ENCODE data around the gene REV3L.

Gene REV3L

DNA sequence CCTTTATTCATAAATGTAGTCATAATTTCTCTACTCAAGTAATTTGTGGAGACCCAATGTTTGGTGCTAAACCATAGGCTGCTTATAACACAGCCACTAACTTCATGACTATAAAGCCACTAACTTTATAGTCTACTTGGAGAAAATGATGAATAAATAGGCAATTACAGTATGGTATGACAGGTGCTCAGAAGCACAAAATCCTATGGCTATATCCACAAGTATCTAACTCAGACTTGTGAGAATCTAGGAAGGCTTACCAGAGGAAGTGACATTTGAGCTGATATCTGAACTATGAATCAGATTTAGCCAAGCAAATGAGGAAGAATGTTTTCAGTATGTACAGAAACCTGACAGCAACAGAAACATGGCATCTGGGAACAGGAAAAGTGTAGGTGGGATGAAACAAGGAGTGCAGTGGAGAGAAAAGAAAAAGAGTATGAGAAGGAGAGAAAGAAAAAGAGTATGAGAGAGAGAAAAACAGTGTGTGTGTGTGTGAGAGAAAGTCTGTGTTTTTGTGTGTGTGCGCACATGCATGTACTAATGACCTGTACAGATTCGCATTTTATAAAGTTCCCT is 59.9 kb downstream of the REV3L start:
- DNase-seq, result no peak

DNA sequence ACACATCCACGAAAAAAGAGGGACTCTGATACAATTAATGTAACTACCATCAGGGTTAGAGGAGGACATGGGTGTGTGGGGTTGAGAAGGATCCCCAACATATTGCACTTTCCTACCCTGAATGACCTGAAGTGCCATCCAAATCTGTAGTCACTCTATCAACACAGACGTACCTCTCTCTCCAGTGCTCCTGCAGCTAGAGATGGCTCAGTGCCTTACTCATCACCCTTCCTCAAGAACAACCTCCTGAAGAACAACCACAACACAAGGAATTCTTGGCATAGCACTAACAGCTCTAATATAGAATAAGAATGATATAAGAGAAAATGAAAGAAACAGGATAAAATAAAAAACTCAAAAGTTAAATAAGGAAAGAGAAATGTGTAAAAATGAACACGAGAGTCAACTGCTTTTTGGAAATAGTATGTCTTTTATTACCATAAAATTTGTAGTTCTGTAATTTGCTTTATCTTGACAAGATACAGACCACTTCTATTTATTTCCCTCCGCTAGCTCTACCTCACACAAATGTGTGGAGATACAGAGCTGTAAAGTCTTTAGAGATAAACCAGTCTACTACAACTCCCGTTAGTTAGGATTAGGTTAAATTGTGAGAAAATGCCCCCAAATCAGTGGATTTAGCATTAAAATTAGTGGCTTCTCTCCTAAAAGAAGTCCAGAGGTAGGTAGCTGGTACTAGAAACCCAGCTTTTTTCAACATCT is 63.9 kb downstream of the REV3L start:
- DNase-seq, result no peak

DNA sequence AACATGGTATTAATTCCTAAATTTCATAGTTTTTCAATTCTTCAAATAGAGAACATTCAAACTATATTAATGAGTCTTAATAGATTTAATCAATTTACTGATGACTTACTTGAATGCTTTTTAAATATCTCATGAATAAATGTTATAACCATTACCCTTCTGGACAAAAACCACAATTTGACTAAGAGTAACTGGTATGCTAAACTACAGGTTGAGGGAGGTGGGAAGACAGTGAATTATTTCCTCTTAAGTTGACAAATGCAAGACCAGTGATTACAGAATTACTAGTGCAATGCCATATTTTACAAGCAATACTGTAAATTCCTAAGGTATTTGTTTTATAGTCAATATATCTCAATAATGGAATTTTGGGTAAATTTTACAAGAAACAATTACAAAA is 65.1 kb downstream of the REV3L start:
- DNase-seq, result no peak

DNA sequence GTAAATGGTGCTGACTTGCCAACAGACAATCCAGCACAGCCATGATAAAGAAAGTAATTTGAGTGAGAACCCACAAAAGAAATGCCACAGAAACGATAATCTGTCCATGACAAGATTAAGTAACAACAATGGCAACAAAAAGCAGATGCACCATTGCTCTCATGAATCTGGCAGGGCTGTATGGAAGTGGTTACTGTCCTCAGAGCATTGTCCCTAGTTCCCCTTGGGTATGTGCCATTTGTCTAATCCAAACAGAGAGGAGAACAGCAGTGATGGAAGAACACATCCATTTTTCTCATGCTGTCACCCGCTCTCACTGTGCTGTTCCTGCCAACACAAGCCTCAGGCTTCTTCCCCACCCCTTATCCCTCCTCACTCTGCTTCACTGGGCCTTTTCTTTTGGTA is 65.8 kb downstream of the REV3L start:
- peak; percentile 51 to 62 for DNase-seq

DNA sequence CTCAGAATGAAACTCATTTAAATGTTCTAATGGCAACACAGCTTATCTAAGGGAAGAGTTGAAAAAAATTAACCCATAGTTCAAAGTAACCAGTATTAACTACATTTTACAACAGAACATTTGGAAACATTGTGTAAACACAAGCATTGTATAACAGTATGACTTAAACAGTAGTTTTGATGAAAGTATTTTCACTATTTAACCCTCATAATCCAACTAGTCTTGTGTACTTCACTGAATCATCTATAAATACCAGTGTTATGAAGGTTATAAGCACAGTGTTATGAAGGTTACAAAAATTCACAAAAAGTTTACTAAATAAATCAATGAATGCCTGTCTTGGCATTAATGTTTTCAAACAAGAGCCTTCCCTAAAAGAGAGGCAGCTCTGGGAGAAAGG is 66.5 kb downstream of the REV3L start:
- no peak for DNase-seq

DNA sequence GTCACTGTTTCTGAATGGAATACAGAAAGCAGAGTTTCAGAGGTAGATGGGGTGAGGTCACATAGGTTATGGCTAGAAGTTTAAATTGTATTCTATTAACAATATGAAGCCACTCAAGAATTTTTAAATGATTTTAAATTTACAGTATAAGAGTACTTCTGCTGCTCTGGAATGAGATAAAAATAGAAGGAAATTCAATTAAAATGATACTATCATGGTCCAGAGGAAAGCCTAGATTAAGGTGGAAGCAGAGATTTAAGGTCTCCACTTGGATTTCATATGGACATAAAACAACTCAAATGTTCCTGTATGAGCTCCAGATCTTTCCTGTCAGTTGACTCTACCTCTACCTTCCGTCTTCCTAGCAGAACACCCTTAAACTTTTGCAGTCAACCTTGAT is 68.6 kb downstream of the REV3L start:
- DNase-seq, result no peak

DNA sequence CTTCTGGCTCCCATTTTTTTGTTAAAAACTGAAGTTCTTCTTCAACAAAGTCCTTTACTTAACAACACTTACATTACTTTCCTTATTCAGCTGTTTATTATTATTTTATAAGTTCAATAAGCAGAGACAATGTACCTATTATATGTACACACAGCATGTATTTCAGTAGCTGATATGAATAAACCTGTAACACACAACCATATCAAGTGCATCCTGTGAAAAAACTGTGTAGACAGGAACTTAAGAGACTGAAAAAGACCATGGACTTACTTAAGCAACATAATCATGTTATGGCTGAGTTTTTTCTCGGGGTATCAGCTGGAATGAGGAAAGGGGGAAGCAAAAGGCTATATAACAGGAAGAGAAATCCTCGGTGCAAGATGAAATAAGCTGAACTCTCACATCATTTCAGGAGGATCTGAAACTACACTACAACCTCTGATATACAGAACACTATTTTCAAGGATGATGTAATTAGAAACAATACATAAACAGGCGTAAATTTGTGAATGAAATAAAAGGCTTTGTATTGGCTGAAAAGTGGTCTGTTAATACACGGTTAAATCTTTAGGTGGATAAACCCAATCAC is 70.9 kb downstream of the REV3L start:
- DNase-seq, result no peak

DNA sequence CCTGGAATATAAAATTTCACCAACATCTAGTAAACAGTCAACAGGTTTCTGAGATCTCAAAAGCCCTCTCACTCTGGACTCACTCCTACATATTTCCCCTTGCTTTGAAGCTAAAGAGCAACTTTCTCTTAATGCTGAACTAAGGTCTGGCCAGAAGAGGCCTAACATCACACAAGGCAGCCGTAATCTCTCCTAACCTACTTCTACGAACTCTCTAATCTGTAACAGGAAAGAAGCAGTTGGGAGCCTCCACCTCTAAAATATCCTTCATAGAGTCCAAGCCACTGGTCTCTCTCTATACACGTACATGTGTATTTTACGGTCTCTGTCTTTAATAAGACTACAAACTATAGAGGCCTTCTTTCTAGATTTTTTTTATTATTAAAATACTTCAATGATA is 72.0 kb downstream of the REV3L start:
- DNase-seq, result no peak

DNA sequence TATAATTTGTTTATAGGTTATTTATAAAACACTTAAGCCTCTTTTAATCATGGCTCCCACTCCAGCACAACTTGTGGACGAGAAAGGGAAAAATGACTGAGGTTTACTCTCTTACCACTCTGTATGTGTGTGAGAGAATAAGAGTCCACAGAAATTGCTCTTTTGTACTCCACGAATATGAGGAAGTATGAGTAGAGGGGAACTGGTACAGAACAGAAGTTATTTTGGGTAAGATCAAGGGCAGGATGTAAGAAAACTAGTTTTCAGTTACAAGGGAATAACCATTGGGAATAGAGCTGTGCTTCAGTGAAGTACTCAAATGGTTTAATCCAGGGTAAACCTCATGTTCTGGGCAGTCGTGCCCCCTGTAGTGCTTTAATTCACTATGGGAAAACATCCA is 72.6 kb downstream of the REV3L start:
- DNase-seq, result no peak

DNA sequence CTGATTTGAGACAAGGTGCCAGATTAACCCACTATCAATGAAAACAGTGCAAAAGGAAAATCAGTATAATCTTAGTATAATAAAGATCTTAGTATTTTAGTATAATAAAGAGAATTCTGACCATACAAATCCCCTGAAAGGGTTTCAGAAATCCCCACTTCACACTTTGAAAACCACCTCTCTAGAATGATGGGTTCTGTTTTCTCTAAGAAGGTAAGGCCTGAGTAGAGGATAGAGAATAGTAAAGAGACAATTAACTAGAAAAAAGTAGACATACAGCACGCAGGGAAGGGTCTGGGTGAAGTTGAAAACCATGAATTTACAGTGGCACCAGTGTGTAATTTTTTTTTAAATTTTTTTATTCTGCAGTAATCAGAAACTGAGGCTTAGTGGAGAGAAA is 73.6 kb downstream of the REV3L start:
- no peak for DNase-seq

DNA sequence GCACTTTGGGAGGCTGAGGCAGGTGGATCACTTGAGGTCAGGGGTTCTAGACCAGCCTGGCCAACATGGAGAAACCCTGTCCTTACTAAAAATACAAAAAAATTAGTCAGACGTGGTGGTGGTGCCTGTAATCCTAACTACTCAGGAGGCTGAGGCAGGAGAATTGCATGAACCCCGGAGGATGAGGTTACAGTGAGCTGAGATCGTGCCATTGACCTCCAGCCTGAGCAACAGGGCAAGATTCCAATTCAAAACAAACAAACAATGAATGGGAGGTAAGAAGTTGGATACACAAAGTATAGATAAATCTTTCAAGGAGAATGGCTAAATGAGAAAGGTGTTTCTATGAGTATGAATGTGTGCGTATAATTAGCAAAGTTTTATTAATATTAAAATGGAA is 75.3 kb downstream of the REV3L start:
- DNase-seq, result no peak

DNA sequence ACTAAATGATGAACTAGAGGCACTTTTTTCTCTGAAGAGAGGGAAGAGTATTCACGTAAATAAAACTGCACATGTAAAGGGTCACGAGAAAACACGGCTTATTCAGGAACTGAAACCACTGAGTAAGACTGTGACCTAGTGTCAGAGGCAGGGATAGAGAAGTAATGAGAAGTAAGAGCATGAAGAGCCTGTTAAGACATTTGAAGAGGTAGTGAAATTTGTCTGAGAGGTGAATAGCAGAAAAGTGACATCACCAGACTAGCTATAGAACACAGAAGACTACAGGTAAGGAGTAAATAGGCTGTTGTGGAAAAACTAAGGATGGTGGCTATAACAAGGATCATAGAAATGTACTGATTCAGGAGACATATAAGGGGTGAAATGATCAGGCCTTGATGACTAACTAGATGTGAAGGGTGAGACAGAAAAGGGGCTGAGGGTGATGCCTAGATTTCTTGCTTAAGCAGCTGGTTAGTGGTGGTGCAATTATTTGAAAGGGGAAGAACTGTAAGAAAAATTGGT is 76.8 kb downstream of the REV3L start:
- DNase-seq, result no peak

DNA sequence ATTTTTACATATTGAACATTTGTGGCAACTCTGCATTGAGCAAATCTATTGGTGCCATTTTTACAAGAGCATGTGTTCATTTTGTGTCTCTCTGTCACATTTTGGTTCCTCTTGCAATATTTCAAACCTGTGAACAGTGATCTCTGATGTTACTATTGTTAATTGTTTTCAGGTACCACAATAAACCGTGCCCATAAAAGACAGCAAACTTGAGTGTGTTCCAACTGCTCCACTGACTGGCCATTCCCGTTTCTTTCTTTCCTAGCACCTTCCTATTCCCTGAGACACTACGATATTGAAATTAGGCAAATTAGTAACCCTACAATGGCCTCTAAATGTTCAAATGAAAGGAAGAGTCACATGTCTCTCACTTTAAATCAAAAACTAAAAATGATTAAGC is 79.6 kb downstream of the REV3L start:
- no peak for DNase-seq

DNA sequence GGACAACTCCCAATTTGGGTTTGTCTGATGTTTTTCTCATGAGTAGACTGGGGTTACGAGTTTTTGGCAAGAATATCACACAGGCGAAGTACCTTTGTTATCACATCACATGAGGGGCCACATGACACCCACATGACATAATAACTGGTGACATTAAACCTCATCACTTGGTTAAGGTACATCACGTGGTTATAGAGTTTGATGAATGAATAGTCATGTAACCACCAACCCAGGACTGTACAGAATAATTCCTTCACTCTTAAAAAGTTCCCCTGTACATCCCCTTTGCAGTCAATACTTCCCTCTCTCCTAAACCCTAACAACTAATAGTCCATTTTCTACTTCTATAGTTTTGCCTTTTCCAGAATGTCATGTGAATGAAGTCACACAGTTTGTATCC is 83.4 kb downstream of the REV3L start:
- no peak for DNase-seq

DNA sequence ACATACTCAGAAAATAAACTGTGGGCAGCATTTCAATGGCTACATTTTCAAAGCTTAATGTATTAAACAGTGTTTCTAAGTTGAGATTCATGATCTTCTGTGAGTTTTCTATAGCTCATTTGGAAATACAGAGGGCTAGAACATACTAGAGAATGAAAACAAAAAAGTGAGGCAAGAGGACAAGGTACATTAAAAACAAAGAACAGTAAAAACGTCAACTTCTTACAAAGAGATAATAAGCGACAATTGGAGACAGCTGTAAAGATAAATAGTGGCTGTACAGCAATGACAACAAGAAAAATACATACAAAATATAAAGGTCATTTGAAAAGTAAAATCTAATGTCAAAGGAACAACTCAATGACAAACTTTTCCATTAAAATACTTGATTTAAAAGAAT is 94.3 kb downstream of the REV3L start:
- DNase-seq, result no peak

DNA sequence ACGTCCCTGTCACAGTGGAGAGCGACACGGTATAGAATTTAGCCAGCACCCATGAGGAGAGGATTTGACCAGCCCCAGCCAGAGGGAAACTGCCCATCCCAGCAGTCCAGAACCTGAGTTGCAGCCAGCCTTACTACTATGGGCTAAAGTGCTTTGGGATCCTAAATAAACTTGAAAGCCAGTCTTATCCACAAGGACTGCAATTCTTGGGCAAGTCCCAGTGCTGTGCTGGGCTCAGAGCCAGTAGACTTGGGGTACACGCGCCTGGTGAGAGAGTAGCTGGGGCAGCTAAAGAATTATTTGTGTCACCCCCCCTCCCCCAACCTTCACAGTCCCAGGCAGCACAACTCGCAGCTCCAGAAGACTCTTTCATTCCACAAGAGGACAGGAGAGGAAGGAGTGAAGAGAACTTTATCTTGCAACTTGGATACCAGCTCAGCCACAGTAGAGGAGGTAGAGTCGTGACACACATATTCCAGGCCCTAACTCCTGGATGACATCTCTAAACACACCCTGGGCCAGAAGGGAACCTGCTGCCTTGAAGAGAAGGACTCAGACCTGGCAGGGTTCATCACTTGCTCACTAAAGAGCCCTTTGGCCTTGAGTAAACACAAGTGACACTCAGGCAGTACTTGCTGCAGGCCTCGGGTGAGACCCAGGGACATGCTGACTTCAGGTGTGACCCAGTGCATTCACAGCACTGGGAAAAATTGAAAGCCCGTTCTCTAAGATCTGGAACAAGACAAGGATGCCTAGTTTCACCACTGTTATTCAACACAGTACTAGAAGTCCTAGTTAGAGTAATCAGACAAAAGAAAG is 100.3 kb downstream of the REV3L start:
- DNase-seq, result no peak

DNA sequence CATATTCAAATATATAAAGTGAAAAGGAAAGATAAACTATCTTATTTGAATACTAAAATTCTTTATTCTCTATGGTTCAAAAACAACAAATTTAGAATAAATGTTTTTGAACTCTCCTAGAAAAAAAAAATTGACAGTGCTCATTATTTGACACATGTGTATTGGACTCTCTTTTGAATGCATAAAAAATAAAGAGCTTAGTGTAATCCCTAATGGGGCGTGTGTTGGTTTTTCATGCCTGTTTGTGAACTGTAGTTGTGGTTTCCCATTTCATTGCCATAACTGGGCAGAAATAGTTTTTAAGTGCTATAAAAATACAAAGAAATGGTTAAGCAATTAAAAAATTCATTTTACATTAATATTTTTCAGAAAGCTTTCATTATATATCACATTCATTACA is 101.3 kb downstream of the REV3L start:
- no peak for DNase-seq

DNA sequence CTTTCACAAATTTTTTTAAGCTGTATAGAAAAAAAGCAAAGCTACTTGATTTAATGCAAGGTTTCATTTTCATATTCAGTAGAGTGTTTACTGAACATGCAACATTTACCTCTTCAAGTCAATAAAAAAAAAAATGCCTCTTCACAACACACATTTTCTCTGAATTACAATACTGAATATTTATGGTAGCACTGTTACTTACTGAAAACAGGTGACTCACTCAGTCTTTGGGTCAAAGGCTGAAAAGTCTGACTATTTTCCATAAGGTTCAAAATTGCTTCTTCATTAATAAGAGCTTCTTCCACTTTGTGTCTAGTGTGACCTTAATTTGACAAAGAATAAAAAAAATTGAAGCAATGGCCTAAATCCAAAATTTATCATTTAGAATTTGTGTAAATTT is 101.9 kb downstream of the REV3L start:
- DNase-seq, result no peak

DNA sequence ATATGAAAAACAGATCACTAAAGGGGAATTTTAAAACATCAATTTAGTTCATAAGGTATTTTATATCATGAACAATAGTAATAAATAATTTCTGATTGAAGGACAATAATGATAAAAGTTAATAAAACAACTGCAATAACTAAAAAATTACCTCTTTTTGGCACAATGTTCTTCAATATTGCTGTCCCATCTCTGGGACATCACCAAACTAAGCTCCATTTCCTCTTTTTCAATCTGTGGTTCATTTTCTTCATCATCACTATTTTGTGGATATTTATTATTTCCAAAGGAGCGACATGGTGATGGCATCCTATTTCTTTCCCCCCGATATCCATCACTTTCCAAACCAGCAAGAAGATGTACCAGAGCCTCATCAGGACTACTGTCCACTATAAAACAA is 103.2 kb downstream of the REV3L start:
- no peak for DNase-seq

DNA sequence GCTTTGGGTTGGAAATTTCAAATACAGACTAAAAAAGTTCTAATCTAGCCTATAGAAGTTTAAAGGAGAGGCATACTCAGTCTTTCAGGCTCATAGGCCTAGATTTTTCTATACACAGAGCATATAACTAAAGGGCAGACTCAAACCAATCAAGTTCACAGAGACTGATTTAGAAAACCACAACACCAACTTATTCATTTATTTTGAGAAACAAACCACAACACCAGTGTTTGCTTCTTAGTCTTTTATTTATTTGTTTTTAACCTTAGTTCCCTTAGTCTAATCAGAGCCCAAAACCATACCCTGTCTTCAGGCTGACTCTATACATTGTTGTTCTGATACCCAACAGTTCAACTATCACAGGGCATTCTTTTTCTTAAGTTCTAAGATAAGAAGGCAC is 103.7 kb downstream of the REV3L start:
- no peak for DNase-seq

DNA sequence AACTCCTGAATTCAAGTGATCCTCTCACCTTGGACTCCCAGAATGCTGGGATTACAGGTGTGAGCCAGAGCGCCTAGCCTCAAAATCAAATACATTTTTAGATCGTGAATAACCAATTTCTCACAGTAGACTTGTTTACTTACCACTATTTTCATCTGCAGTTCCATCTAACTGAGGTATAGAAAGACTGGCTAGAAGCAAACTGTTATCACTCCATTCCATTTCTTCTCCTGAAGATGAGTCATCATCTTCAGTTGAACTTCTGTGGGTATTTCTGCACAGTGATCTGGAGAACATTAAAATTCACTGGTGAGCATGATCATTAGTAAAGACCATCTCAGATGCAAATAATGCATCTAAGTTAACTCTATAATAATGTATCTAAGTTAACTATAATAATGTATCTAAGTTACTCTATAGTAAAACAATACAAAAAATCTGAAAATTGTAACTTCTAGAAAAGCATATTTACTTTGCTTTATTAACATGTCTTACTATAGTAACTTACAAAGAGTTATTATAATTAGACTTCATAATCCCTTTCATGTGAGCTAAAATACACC is 105.4 kb downstream of the REV3L start:
- DNase-seq, result no peak

DNA sequence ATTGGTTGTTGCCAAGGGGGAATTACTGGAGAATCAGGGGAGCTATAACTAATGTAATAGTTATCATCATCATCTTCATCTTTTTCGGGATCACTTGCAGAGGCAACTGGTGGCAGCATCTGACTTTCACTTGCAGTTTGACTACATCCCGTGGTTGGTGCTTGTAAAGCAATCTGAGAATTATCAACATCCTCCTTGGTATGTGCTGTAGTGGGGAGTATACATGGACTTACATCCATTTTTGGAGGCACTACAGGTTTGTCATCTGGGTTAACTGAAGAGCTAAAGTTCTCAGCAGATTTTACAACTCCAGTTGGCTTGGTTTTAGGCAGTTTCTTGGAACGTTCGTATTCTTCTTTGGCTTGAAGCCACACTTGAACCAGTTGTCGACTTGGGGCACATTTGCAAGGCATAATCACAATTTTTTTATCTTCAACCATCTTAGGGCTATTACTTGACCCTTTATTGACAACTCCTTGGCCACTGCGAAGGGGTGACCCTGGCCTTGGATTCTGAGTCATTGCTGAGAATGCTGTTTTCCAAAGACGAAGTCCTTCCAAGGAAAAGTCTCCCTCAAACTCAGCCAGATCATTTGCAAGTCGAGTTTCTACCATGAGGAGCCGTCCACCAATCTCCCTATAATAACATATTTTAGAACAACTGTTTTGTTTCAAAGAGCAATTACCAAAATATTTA is 115.5 kb downstream of the REV3L start:
- DNase-seq, result no peak

DNA sequence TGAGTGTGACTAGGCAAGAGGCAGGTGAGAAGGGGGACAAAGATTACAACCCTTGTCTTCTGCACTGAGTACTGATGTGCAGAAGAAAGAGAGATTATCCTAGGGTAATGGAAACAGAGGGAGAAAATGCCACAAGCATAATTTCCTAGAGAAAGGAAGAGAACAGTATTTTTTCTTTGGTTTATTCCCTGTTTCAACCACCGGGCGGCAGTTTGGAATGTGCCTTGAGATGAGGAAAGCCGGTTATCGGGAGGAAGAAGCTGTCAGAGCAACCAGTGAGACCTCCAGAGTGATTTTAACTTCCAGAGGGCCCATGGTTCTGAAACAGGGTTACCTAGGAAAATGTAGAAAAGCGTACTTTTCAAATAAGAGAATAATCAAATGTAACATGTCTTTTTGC is 121.4 kb downstream of the REV3L start:
- peak in 1 of 2 experiments; percentile 33 for DNase-seq
